ENCODE results near the gene RAE1. TPM values are rescaled to one million over a fixed set of nuclear protein-coding genes. Genes with fewer than 3 reads are reported as not detected.

Gene RAE1
- total and polyA plus RNA-seq, 2 of the 4 experiments (the other 2 are of a cell fraction): 32.8 to 80.5 TPM

- dilution Hi-C loops (cut with HindIII; ENCODE audit: low sequenced_read_pairs, unreplicated experiment): no loop called here
- BruUV-seq (replicated peaks): no TSS peak
Measured at GRCh38 chr20:57410924-57411323, 59.9 kb downstream of the RAE1 start.

More at GRCh38 chr20:57410924-57411323, 59.9 kb downstream of the RAE1 start:
- Histone ChIP-seq H4K8ac (ENCODE audit: low read depth in 2 of 2, low read length in 2 of 2) (no peak overlapping the region), H2AK9ac (replicated peaks; ENCODE audit: low read depth, low read length, poor library complexity) (no peak overlapping the region), H2AFZ (replicated peaks; ENCODE audit: low read length, poor library complexity) (no peak overlapping the region), H3K9me1 (ENCODE audit: insufficient read depth, low read length) (no peaks in the 10 kb centered on the region; the same call in 1 of the 2 replicates), H3K9me3 (ENCODE audit: control insufficient read depth, insufficient read depth, low read length) (no peaks in the 10 kb centered on the region), H3K27ac (ENCODE audit: insufficient read depth, low read length) (no peak overlapping the region), H3K4me3 (ENCODE audit: insufficient read depth, low read depth, low read length) (no peak overlapping the region), H3K36me3 (ENCODE audit: control insufficient read depth, insufficient read depth, low read length) (peaks cover 15% of the 10 kb centered on the region), H4K20me1 (ENCODE audit: insufficient read depth, low read length) (no peaks in the 10 kb centered on the region), H2BK120ac (ENCODE audit: low read depth, low read length) (no peak overlapping the region), H3K4me1 (ENCODE audit: control insufficient read depth, insufficient read depth, low read length) (peaks cover 7% of the 10 kb centered on the region; the same call in 1 of the 2 replicates), H3K23ac (ENCODE audit: low read depth, low read length) (no peak overlapping the region), H2BK20ac (ENCODE audit: low read depth, low read length) (no peak overlapping the region), H3K79me1 (ENCODE audit: low read depth in 1 of 2, low read length in 2 of 2) (no peaks in the 10 kb centered on the region), H4K91ac (ENCODE audit: insufficient read depth, low read depth, low read length) (no peak overlapping the region), H3K14ac (replicated peaks; ENCODE audit: low read depth, low read length) (no peak overlapping the region), H3K56ac (ENCODE audit: extremely low read depth, insufficient read depth, low read length) (no peak overlapping the region; the same call in 1 of the 2 replicates), H3K4ac (ENCODE audit: low read depth, low read length) (no peak overlapping the region; the same call in 1 of the 2 replicates), H3K4me2 (ENCODE audit: low read depth, low read length) (no peak overlapping the region), H2BK15ac (ENCODE audit: low read depth, low read length) (no peak overlapping the region), H2BK5ac (ENCODE audit: low read depth, low read length, poor library complexity, severe bottlenecking) (no peak overlapping the region), H3K9ac (ENCODE audit: low read depth, low read length) (no peak overlapping the region), H2AK5ac (ENCODE audit: low read depth, low read length) (no peak overlapping the region), H3K18ac (ENCODE audit: low read depth, low read length) (no peak overlapping the region), H3K27me3 (ENCODE audit: control insufficient read depth, insufficient read depth, low read length) (no peaks in the 10 kb centered on the region), H4K5ac (ENCODE audit: low read depth, low read length) (no peak overlapping the region)
- no CpG with 5 or more reads among the region's 5 CpGs for WGBS, 2 experiments (ENCODE audit: extremely low coverage in 2 of 2, insufficient read length in 1 of 2)
- ATAC-seq (ENCODE audit: low read depth): no peak
- POLR2A ChIA-PET (ENCODE audit: unreplicated experiment): no interaction called here
- no peak for DNase-seq
- intact Hi-C loops (cut with micrococcal nuclease): no loop called here
- TF ChIP-seq RFX5 (IDR thresholded peaks at IDR 0.05; ENCODE audit: low read depth, low read length) (no peak), MAZ (IDR thresholded peaks at IDR 0.05; ENCODE audit: borderline replicate concordance, low read depth, low read length) (no peak), CHD1 (IDR thresholded peaks at IDR 0.05; ENCODE audit: low read depth, low read length) (no peak), POLR2A (IDR thresholded peaks at IDR 0.05; ENCODE audit: low read depth, low read length) (no peak), SMC3 (IDR thresholded peaks at IDR 0.05; ENCODE audit: low read depth, low read length) (no peak), FOS (IDR thresholded peaks at IDR 0.05; ENCODE audit: low read depth, low read length) (no peak), CTCF (conservative IDR thresholded peaks at IDR 0.05; ENCODE audit: low read depth, low read length) (no peak), ELK1 (IDR thresholded peaks at IDR 0.05; ENCODE audit: borderline replicate concordance, low read depth, low read length) (no peak), CEBPB (IDR thresholded peaks at IDR 0.05; ENCODE audit: low read depth, low read length) (no peak), NFE2L2 (IDR thresholded peaks at IDR 0.05; ENCODE audit: low read depth, low read length) (no peak), USF2 (IDR thresholded peaks at IDR 0.05; ENCODE audit: low read depth, low read length) (no peak), BHLHE40 (IDR thresholded peaks at IDR 0.05; ENCODE audit: low read depth, low read length) (no peak), MXI1 (IDR thresholded peaks at IDR 0.05; ENCODE audit: borderline replicate concordance, low read depth, low read length) (no peak), RAD21 (IDR thresholded peaks at IDR 0.05; ENCODE audit: low read length) (no peak), MAFK (IDR thresholded peaks at IDR 0.05; ENCODE audit: low read depth, low read length) (no peak), RCOR1 (IDR thresholded peaks at IDR 0.05; ENCODE audit: insufficient replicate concordance, low read length) (no peak)
- CTCF ChIA-PET: no interaction called here
- in situ Hi-C loops (cut with MboI; ENCODE audit: low sequenced_read_pairs): no loop called here

Data from IMR-90 (cell line).